ENCODE data around the gene FBXO47.

DNA sequence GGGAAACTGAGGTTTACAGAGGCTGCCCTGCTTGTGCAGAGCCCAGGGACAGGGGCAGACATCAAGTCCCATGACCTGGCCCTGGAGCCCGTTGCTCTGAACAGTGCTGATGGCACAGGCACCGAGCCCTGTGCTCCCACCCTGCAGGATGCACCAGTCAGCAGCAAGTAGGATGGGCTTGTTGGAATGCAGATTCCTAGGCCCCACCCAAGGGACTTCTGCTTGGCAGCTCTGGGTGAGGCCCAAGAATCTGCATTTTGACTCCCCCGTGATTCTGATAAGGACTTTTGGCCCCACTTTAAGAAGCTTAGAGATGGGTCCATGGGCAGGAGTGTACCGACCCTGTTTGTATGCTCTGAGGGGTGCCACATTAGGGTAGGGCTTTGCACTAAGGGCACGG, 74.1 kb downstream of the FBXO47 start:
- TF ChIP-seq, protein P1, sequence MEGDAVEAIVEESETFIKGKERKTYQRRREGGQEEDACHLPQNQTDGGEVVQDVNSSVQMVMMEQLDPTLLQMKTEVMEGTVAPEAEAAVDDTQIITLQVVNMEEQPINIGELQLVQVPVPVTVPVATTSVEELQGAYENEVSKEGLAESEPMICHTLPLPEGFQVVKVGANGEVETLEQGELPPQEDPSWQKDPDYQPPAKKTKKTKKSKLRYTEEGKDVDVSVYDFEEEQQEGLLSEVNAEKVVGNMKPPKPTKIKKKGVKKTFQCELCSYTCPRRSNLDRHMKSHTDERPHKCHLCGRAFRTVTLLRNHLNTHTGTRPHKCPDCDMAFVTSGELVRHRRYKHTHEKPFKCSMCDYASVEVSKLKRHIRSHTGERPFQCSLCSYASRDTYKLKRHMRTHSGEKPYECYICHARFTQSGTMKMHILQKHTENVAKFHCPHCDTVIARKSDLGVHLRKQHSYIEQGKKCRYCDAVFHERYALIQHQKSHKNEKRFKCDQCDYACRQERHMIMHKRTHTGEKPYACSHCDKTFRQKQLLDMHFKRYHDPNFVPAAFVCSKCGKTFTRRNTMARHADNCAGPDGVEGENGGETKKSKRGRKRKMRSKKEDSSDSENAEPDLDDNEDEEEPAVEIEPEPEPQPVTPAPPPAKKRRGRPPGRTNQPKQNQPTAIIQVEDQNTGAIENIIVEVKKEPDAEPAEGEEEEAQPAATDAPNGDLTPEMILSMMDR (IDR thresholded peaks at IDR 0.05) = no peak
- TF ChIP-seq POLR2A (IDR thresholded peaks at IDR 0.05) (no peak), POLR2AphosphoS5 (IDR thresholded peaks at IDR 0.05) (no peak)

All from sigmoid colon (tissue), 4 donors.